ENCODE measurements around the gene MCRS1.

DNA sequence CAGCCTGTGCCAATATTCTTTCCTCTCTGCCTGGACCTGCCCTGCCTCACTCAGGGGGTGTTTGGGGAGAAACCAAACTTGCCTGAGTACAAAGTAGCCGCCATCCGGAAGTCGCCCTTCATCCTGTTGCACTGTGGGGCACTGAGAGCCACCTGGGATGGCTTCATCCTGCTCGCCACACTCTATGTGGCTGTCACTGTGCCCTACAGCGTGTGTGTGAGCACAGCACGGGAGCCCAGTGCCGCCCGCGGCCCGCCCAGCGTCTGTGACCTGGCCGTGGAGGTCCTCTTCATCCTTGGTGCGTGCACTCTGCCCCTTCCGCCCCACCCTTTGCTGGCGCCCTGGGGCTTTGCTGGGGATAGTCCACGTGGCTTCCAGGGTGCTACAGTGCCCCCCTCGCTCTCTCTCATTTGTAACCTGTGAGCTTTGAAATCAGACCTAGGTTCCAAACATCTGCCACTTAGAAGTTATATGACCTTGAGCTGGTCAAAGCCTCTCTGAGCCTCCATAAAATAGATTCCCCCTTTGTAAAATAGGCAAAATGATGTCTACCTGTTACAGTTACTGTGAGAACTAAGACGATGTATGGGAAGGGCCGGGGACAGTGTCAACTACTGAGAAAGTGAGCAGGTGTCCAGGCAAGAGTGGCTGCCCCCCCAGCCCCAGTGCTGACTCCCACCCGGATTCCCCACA is 24.6 kb downstream of the MCRS1 start:
- TF ChIP-seq, protein P1, sequence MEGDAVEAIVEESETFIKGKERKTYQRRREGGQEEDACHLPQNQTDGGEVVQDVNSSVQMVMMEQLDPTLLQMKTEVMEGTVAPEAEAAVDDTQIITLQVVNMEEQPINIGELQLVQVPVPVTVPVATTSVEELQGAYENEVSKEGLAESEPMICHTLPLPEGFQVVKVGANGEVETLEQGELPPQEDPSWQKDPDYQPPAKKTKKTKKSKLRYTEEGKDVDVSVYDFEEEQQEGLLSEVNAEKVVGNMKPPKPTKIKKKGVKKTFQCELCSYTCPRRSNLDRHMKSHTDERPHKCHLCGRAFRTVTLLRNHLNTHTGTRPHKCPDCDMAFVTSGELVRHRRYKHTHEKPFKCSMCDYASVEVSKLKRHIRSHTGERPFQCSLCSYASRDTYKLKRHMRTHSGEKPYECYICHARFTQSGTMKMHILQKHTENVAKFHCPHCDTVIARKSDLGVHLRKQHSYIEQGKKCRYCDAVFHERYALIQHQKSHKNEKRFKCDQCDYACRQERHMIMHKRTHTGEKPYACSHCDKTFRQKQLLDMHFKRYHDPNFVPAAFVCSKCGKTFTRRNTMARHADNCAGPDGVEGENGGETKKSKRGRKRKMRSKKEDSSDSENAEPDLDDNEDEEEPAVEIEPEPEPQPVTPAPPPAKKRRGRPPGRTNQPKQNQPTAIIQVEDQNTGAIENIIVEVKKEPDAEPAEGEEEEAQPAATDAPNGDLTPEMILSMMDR (IDR thresholded peaks at IDR 0.05; ENCODE audit: insufficient read depth, low read length, poor library complexity, severe bottlenecking), result no peak
- no peak for TF ChIP-seq EZH2phosphoT487 (conservative IDR thresholded peaks at IDR 0.05; ENCODE audit: low read length)
